GM19468 (cell line): ENCODE data around the gene RBP2.
"Not testable (repeated sequence)": the region's sequence is repeated elsewhere in the genome, so short reads cannot be mapped to it uniquely, and the experiment has no call there.

Source experiments
- ATAC-seq: cut with Tn5 transposase; IDR thresholded peaks from one replicate; pipeline ENCODE4 v1.9.1; 2021; ENCODE audit warnings: mild to moderate bottlenecking, moderate library complexity, moderate number of reproducible peaks; ENCODE audit not compliant: unreplicated experiment; ENCODE audit errors: extremely low read depth

Gene RBP2

DNA sequence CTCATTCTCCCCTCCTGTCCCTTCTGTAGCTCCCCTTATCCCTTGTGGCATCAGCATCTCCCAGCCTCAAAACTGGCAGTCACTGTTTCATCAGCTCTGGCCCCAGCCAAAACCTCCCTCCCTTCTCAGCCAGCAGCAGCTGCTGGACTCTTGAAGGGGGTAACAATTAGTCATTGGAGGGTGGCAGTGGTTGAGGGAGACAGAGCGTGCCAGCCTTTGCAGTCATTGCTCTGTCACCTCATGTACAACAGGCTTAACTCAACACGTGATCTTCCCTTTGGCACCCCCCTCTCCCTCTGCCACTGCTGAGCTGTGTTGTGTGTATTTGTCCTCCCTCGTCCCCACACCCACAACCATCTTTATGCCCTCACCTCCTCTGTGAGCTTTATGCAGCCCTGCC is 28.2 kb downstream of the RBP2 start:
- no peak for ATAC-seq

DNA sequence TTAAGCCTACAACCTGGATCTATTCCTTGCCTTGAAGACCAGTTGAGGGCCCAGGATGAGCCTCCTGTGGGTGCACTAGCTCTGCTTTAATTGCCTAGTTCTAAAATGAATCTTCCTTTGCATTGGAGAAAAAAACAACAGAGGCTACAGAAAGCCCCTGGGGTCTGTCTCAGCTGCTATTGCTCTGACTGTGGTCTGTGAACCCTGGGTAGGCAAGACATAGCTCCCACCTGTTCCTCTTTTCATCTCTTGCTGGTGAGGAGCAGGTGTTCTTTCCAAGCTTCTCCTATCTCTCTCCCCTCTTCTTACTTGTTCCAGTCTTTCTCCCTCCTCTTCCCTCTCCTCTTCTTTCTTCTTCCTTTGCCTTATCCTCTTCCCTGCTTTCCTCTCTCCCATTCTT is 28.8 kb downstream of the RBP2 start:
- no peak for ATAC-seq

DNA sequence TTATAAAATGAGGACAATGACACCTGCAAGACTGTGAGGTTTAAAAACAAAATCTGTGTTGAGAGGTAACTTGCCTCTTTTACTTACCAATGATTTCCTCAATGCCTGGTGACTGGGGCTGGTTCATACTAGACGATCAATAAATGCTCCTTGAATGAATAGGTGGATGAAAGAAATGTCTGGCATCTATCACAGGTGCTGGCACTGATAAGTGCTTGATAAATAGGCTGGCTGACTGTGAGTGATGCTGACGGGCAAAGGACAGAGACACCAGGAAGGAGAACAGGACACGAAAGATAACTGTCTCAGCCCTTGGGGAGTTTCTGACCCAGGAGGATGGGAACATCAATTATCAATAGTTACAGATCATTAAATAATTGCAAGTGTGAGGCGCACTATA is 31.9 kb downstream of the RBP2 start:
- ATAC-seq, result no peak

DNA sequence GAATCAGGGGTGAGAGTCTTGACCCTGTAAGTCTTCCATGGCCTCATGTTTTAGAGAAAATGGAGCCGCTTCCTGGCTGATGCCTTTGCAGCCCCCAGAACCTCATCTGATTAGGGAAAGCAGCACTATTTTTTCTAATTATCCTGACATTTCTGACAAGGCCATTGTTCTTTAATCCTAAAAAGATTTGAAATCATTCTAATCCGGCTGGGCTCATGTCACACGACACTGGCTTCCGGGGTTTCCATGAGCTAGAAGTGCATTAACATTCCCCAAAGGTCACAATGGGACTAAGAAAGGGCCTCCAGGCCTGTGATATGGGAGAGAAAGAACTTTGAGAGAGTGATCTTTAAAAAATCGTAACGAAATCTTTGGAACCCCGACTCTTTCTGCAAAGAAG is 33.1 kb downstream of the RBP2 start:
- ATAC-seq, result no peak

DNA sequence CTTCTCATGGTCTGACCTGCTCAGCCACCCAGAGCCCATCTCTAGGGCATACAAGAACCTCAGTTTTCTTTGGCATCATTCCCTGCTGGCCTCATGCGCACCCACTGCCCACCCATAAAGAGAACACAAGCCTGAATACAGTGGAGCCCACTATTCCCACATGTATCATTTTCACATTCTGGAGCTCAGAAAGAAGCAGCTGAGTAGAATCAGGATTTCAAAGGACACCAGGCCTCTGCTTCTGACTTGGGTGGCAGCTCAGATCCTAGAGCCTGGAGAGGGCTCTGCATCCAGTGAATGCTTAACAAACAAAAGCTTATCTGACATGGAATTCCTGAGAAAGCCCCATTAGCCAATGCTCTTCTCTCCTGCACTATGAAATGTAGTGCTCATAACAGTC is 34.7 kb downstream of the RBP2 start:
- ATAC-seq, result no peak

DNA sequence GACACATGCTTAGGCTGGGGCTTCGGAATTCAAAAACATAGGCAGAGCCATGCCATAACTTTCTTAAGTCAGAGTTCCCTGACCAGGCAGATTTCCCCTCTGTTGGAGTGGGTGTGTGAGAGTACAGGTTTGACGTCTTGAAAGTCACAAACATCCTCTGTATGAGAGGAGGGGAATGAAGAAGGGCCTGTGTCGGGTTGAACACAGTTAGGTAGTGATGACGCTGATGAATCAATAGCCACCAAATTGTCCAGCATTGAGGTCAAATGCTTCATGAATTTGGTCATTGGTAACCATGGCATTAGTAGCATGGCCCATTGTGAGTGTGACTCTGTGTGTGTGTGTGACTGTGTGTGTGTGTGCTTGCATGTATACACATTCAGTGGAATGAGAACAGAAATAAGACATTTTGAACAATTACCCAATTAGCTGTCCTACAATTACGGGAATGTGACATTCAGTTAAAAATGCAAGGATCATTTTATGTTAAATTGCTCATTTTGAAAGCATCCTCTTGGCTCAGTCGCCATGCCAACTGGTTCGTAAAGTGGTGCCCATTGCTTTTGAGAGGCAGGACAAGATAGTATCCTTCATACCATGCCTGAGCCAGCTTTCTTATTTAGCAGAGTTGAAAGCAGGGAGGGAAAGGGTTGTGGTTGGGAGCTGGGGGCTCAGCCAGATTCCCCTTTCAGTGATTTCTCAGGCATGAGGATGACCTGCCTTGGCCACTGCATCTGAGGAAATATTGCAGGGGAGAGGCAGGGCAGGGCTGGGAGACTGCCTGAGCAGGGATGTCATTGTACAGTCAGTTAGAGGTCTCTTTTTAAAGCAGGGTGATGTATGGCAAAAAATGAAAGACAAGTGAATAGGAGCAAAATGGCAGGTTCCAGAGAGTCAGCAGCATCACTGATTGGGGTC is 35.4 kb downstream of the RBP2 start:
- no peak for ATAC-seq

DNA sequence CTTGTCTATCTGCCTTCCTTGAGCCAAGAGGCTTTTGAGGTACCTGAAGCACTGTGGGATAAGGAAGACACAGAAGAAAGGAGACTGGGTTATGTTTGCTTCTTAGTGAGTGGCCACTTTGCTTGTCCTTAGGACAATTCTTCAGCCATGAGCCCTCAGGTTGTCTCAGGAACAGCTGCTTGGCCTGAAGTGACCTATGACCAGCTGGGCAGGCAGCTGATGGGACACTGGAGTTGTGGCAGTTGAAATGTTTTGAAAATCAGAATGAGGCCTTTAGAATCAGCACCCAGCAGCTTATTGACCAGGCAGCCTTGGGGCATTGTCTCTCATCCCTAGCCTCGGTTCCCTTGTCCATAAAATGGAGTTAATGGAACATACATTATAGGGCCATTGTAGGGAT is 37.0 kb downstream of the RBP2 start:
- ATAC-seq, result no peak

DNA sequence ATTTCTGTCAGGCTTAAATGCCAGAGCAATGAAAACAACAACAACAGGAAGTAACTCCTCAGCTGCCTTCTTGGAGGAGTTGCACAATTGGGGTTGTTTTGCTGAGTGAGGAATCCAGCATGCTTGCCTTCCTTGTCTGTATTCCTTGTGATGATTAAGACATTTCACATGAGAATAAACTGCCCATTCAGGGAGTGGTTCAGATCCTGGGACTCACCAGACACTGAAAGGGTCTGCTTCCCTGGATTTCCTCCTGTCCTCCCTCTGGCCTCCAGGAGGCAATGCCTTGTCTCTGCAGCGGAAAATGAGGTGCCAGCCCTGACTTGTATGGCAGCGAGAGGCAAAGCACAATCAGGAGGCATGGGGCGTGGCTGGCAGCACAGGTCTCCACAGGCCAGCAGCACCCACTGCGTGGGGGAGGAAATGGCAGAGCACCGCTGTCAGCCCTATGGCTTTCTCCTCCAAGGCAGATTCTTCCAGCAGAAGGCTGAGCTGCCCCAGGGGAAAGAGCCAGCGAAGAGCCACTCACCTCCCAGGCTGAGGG is 41.5 kb downstream of the RBP2 start:
- ATAC-seq, result no peak

DNA sequence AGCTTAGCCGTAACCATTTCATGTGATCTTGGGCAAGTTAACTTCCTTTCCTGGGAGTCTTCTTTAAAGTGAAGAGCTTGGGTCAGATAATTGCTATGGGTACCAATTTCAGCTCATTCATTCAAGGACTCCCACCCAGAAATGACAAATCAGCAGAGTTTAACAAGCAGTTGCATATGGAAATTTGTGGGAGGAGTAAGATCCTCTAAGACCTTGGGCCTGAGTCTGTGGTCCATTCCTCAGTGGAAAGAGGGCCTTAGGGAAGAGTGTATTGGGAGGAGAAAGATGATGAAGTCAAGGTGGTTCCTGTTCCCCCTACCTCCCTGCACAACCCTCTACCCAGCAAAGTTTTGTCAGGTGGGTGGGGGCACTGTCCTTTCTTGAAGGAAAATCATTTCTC is 42.1 kb downstream of the RBP2 start:
- ATAC-seq, result no peak

DNA sequence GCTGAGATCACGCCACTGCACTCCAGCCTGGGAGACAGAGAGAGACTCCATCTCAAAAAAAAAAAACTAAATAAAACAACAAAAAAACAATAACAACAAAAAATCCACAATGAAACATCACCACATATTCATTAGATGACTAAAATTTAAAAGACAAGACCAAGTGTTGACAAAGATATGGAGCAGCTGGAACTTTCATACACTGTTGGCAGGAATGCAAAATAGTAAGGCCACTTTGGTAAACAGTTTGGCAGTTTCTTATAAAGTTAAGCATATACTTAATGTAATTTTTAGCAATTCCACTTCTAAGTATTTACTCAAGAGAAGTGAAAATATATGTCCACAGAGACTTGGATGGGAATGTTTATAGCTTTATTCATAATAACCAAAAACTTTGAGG is 43.2 kb downstream of the RBP2 start:
- no peak for ATAC-seq

DNA sequence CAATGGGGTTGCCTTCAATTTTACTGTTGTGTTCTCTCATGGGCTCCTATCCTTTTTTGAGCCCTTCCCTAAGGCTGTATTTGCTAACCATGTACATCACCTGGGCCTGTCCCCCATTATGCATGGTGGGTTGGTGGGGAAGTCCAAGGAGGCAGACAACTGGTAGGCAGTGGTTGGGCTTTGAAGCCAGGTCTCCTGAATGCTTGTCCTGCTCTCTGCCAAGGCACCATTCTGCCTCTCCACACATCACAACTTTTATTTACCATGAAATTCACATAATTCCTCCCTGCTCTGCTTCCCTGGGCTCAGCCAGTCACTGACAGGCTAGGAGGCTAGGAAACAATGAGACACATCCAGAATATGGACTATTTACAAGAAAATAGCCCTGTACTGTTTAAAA is 45.8 kb downstream of the RBP2 start:
- ATAC-seq, result no peak

DNA sequence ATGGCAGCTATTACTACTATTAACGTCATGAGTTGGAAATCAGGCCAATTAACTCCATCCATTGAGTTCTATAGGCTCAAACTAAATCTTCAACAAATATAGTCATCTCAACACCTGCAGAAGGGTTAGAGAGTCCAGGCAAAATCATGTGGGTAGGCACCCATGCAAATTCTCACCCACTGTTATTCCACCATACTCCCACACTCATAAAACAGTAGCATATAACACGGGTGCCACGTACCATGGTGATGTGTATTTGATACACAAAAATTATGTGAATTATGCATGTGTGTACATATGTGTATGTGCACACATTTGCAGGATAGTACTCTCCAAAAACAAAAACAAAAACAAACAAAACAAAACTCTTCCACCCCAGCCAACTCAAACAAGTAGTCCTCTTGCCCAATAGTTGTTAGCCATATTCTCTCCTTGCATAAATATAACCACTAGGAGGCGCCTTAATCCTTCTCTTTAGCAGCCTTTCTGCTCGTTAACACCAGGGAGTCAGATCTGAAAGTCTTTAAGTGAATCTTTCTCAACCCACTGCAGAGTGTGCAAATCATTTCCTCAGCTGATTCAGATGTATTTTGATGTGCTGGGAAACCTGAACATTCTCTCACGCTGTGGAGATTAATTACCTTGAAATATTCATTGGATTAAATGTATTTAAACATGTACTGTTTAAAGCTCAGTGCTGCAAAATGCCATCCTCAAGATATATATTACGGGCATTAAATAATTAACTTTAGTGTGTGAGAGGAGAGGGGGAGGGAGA is 48.8 kb downstream of the RBP2 start:
- peak; percentile 84 for ATAC-seq

DNA sequence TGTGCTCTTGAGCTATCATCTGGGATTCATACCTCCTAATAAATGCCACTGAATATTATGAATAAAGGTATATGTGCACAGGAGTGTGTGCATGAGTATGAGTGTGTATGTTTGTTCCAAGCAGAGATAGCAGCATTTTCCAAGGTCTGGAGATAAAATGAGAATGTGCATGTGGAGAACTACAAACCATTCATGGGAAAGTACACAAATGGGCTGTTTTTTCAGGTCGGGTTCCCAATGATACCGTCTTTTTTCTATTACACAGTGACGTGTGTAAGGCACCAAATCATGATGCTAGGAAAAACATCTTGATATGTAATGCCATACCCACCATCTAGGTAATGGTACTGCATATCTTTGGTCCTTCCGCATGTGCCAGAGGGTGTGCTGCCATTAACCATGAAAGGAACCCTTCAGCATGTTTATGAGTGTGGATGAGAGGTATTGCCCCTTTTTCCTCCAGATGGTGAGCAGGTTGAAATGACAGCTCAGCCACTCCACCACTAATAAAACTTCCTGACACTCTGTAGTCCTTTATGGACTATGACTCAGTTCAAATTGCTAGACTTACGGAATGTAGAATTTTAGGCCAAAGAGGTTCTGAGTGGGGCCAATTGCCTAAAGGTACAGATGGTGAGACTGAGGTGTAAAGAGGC is 50.4 kb downstream of the RBP2 start:
- no peak for ATAC-seq

DNA sequence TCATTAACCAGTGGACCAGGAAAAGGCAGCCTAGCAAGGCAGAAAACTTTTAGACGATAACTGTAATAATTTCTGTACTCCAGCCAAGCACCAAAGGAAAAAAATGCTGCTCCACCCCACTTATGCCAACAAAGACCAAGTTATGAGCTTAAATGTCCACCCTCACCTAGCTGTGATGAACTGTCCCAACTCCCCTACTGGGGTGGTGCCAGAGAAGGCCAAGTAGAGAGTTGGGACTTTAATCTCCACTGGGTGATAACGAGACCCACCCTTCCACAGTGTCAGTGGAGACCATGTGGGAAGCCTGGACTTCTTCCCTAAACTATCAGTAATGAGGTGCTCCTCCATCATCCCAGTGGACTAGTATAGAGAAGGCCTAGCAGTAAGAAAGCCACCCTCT is 53.1 kb downstream of the RBP2 start:
- ATAC-seq, result no peak

DNA sequence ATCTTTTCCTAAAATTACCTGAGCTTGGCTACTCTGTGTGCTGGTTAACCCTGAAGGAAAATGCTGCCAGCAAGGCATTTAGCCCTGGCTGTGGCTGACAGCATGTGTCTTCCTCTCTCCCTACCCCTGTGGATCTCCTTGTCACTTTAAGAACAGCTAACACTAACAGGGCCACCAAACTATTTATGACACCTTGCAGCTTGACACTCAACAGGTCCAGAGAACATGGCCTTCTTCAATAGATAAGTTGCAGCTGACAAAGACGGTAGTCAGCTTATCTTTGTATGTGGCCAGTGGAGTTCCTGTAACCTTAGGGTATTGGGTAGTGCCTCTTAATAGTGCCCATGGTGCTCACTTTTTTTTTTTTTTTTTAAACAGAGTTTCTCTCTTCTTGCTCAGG is 54.9 kb downstream of the RBP2 start:
- no peak for ATAC-seq

DNA sequence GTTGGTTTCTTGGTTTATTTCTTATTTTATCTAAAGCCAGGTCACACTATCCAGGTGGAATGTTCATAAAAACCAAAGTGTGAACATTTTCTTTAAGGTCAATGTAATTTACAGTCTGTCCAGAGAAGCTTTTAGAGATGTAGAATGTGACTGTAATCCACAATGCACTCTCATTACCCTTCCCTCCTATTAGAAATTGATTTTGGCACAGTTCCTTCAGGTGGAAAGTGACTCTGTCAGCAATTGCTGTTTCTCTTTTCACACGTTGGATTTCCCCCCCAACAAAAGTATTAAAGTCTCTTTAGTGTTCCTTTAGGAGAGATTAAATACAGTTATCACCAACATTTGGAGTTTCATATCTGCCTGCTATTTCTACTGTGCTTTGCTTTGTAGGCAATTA is 55.3 kb downstream of the RBP2 start:
- no peak for ATAC-seq

DNA sequence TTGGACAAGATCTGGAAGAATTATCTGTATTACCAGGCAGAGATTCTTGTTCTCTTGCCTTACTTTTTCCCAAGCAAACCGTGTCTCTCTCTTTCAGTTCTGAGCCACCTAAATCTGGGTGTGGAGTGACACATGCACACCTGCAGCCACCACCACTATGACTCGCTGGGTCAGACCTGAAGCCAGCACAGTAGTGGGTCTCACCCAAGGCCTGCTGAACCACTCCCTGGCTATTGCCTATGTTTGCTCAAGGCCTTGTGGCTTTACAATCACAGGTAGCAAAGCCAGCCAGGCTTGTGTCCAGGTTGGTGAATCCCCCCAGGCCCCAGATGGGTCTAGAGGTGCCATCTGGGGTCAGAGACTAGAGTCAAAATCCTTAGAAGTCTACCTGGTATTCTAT is 58.2 kb downstream of the RBP2 start:
- no peak for ATAC-seq

DNA sequence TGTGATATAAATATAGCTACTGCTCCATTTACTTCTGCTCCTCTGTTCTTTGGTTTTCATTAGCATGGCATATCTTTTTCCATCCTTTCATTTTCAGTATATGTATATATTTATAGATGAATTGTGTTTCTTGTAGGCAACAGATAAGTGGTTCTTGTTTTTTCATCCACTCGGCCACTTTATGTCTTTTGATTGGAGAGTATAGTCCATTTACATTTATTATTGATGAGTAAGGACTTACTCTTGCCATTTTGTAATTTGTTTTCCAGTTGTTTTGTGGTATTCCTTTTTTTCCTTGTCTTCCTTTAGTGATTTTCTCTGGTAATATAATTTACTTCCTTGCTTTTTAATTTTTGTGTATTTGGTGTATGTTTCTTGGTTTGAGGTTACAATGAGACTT is 60.0 kb downstream of the RBP2 start:
- no peak for ATAC-seq

DNA sequence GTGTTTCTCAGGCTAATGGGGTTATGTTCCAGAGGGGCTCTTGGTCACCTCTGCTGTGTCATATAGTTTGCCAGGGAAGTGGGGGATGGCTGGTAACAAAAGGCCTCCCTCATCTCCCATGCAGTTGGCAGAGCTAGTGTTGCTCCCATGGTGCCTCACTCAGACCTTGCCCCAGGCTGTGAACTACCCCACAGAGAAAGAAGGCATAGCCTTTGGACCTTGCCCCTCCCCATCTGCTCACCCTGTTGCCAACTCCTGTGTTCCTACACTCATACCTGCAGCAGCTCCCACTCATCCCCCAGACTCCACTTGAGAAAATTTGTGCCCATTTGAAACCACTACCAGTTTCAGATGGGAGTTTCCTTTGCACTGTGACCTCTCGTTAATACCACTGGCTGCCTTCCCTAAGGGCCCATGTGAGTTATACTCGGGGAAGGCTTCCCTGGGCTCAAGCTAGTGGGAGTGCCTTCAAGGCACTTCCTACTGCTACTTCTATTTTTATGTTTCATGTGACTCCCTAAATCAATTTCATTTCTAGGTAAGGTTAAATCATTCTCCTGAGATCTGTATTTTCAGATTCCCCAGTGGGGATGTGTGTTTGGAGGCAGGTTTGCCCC is 61.6 kb downstream of the RBP2 start:
- no peak for ATAC-seq

DNA sequence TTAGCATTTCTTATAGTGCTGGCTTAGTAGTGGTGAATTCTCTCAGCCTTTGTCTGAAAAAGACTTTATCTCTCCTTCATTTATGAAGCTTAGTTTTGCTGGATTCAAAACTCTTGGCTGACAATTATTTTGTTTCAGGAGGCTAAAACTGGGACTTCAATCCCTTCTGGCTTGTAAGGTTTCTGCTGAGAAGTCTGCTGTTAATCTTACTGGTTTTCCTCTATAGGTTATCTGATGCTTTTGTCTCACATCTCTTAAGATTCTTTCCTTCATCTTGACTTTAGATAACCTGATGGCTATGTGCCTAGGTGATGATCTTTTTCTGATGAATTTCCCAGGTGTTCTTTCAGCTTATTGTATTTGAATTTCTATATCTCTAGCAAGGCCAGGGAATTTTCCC is 63.4 kb downstream of the RBP2 start:
- not testable (repeated sequence) for ATAC-seq
